ENCODE data around the gene DUSP8. TPM values are rescaled to one million over a fixed set of nuclear protein-coding genes. Genes with fewer than 3 reads are reported as not detected.

Gene DUSP8
- total RNA-seq, 2 experiments from 2014 or later, result 0.22 to 0.23 TPM

DNA sequence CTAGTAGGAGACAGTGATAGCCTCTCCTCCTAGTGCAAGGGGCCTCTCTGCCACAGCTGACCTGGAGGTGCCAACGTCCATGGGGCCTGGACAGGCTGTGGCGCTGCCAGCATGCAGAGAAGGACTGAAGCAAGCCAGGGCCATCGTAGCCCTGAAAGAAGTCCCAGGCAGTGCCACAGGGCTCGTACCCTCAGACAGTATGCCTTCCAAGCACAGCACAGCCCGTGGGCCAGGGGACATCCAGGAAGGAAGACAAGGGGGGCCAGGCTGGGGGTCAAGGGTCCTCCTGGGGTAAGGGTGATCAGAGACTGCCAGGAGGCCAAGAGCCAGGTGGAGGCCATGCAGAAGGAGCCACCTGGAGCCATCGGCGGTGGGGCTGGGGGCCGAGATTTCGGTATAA, 65.1 kb downstream of the DUSP8 start:
- Mint-ChIP-seq H3K4me1 (peaks cover 2% of the 10 kb centered on the region), H3K4me3 (no peak overlapping the region), H3K9me3 (no peaks in the 10 kb centered on the region), H3K27ac (no peak overlapping the region), H3K36me3 (ENCODE audit: low read depth) (no peaks in the 10 kb centered on the region), H3K27me3 (no peaks in the 10 kb centered on the region)
- no peak for DNase-seq
- ChIA-PET POLR2A (no interaction called here), CTCF (interaction anchor here (1.4 kb wide), 1 partner anchor 9 kb away, joined by 3 read pairs; no protein-coding TSS in a partner anchor)

DNA sequence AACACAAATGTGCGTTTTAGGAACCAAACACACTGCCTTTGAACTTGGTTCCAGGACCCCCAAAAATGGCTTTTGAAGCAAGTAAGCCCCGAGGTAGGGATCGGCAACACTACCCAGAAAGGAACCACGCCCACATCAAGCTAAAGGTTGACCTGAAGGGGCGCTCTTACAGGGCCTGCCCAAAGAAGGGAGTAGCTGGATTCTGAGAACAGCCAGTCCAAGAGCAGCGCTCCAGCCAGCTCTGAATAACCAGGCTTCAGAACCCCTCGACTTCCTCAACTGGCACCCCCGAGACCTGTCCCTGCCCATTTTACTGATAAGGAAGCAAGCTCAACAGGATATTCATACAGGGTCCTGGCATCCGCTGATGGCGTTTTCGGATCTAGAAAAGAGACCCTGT, 66.6 kb downstream of the DUSP8 start:
- Mint-ChIP-seq H3K36me3 (ENCODE audit: low read depth) (peaks cover 5% of the 10 kb centered on the region), H3K4me3 (no peak overlapping the region), H3K9me3 (no peaks in the 10 kb centered on the region), H3K27me3 (no peaks in the 10 kb centered on the region), H3K27ac (no peak overlapping the region), H3K4me1 (peaks cover 2% of the 10 kb centered on the region)
- CTCF ChIA-PET, result interaction anchor here (1.4 kb wide), 1 partner anchor 11 kb away, joined by 3 read pairs; no protein-coding TSS in a partner anchor
- POLR2A ChIA-PET, result no interaction called here
- DNase-seq, result no peak

DNA sequence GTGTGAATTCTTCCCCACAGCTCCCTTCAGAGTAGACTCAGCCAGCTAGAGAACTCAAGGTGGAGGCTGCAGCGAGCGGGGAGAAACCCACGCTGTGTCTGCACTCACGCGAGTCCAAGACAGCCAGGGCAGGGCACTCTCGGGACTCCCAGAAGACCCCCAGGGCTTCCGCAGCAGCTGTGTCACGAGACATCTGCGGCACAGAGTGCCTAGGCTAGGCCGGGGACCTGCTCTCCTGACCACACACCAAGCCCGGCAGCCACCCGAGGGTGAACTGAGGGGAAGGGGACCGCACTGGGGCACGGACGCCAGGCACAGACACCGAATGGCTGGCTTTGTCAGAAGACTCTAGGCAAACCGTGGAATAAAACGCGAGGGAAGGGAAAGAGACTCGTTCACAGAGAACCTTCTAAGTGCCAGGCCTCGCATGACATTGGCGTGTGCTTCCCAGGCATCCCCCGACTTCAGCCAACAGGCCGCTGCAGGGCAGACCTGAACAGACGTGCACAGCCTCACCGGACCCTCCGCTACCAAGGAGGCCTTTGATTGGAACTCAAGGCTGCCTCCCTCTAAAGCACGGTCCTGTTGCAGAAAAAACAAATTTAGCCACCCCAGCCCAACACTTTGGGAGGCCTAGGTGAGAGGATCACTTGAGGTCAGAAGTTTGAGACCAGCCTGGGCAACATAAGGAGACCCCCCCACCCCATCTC, 67.3 kb downstream of the DUSP8 start:
- ChIA-PET CTCF (no interaction called here), POLR2A (no interaction called here)
- H3K36me3 Mint-ChIP-seq (ENCODE audit: low read depth), result peaks cover 10% of the 10 kb centered on the region
- no peak overlapping the region for H3K4me3 Mint-ChIP-seq
- no peak for DNase-seq
- peaks cover 2% of the 10 kb centered on the region for H3K4me1 Mint-ChIP-seq
- H3K9me3 Mint-ChIP-seq, result peaks cover 3% of the 10 kb centered on the region
- no peaks in the 10 kb centered on the region for H3K27me3 Mint-ChIP-seq
- no peak overlapping the region for H3K27ac Mint-ChIP-seq

DNA sequence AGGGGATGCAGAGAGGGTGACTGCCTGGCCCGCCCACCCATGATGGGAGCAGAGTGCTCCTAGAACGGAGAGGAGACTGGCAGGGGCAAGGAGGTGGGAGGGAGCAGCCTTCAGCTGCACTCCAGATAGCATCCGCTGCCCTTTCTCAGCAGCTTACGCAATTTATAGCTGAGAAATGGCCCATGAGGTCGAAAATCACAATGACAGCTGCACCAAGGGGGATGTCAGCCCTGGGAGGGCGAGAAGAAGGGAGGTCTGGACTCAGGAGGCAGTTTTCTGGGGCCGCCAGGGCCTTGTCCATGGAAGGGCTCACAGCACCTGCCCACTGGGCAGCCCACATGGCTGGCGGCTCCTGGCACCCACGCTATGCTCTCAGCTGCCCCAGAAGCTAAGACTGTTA, 67.9 kb downstream of the DUSP8 start:
- no peak for DNase-seq
- H3K27ac Mint-ChIP-seq, result no peak overlapping the region
- POLR2A ChIA-PET, result no interaction called here
- H3K4me1 Mint-ChIP-seq, result peaks cover 2% of the 10 kb centered on the region
- H3K4me3 Mint-ChIP-seq, result no peak overlapping the region
- peaks cover 11% of the 10 kb centered on the region for H3K36me3 Mint-ChIP-seq (ENCODE audit: low read depth)
- no peaks in the 10 kb centered on the region for H3K27me3 Mint-ChIP-seq
- CTCF ChIA-PET, result no interaction called here
- H3K9me3 Mint-ChIP-seq, result peaks cover 3% of the 10 kb centered on the region

Other genes starting within 250 kb of the DUSP8 start
- gene BRSK2, start 182.3 kb downstream of the DUSP8 start, total RNA-seq, result not detected
- 10 to 100 TPM; 45.1 to 45.4 TPM for gene MOB2, start 85.5 kb downstream of the DUSP8 start, total RNA-seq
- gene KRTAP5-1, start 13.0 kb upstream of the DUSP8 start, total RNA-seq, result not detected
- gene KRTAP5-2, start 26.0 kb upstream of the DUSP8 start, total RNA-seq, result not detected
- gene KRTAP5-3, start 36.2 kb upstream of the DUSP8 start, total RNA-seq, result not detected
- gene KRTAP5-4, start 49.9 kb upstream of the DUSP8 start, total RNA-seq, result not detected
- gene KRTAP5-5, start 57.5 kb upstream of the DUSP8 start, total RNA-seq, result not detected
- gene KRTAP5-6, start 124.9 kb upstream of the DUSP8 start, total RNA-seq, result not detected
- gene IFITM10, start 178.3 kb upstream of the DUSP8 start, total RNA-seq, result 1 to 10 TPM in 1 of 2 experiments, under 1 TPM in 1; 0.96 to 1.3 TPM
- gene CTSD, start 191.7 kb upstream of the DUSP8 start, total RNA-seq, result 100 to 1,000 TPM; 140 to 154 TPM

All from activated CD4-positive, alpha-beta T cell treated with anti-CD3 and anti-CD28 coated beads, Interleukin-2, amount 10 ng/mL, durations not matched to agents 7 days and 5 days (primary cell).